Esophagus squamous epithelium (tissue), 4 donors: Measurements from ENCODE around the gene ARFRP1. TPM values are rescaled to one million over a fixed set of nuclear protein-coding genes. Genes with fewer than 3 reads are reported as not detected.

ENCODE experiments used
- small RNA-seq, 4 donors: library from RNA; depleted of rRNA; stranded (forward); fragments of <200 nt; gene quantifications; one replicate each; pipeline ENCODE3, GENCODE V24; 2016
- total RNA-seq, 4 donors: library from RNA; depleted of rRNA; stranded (reverse); fragments of >200 nt; gene quantifications; one replicate each; pipeline ENCODE4 v1.1.0, GENCODE V29; 2016

The ARFRP1 gene
- total RNA-seq, 4 donors from 2014 or later, result 30.4 to 45.5 (median 37.0) TPM

Small RNA genes lying within 50 kb of the gene (small RNA-seq; reads per million reads assigned to genes)
- gene LIME1 (0 reads per million in 4 donors), gene TNFRSF6B (0 reads per million in 4 donors)

Other genes with a start within 250 kb of the ARFRP1 start
- not detected for gene KCNQ2, start 235.3 kb downstream of the ARFRP1 start, total RNA-seq
- gene EEF1A2, start 208.9 kb downstream of the ARFRP1 start, total RNA-seq, result 1 to 10 TPM in 3 of 4 donors, under 1 TPM in 1; 0.44 to 3.1 (median 1.9) TPM
- 100 to 1,000 TPM; 142 to 613 (median 338) TPM for gene PPDPF, start 187.2 kb downstream of the ARFRP1 start, total RNA-seq
- gene PTK6, start 170.6 kb downstream of the ARFRP1 start, total RNA-seq, result 100 to 1,000 TPM in 1 of 4 donors, 10 to 100 TPM in 3; 40.8 to 133 (median 49.7) TPM
- not detected for gene SRMS, start 160.2 kb downstream of the ARFRP1 start, total RNA-seq
- gene FNDC11, start 153.8 kb downstream of the ARFRP1 start, total RNA-seq, result under 1 TPM in 1 of 4 donors, not detected in 3; under 0.01 TPM
- gene HELZ2, start 133.7 kb downstream of the ARFRP1 start, total RNA-seq, result 10 to 100 TPM; 23.7 to 37.6 (median 31.2) TPM
- 10 to 100 TPM in 3 of 4 donors, 1 to 10 TPM in 1; 7.2 to 12.0 (median 11.0) TPM for gene GMEB2, start 80.9 kb downstream of the ARFRP1 start, total RNA-seq
- gene STMN3, start 54.6 kb downstream of the ARFRP1 start, total RNA-seq, result 1 to 10 TPM; 1.9 to 8.4 (median 4.5) TPM
- 10 to 100 TPM in 2 of 4 donors, 1 to 10 TPM in 2; 6.4 to 22.7 (median 12.8) TPM for gene RTEL1, start 49.7 kb downstream of the ARFRP1 start, total RNA-seq
- 10 to 100 TPM in 3 of 4 donors, 1 to 10 TPM in 1; 2.5 to 15.2 (median 10.6) TPM for gene TNFRSF6B, start 11.3 kb downstream of the ARFRP1 start, total RNA-seq
- gene ZGPAT, start 63 bp upstream of the ARFRP1 start, total RNA-seq, result 10 to 100 TPM; 25.4 to 31.9 (median 28.3) TPM
- 10 to 100 TPM; 10.9 to 22.3 (median 14.4) TPM for gene LIME1, start 28.7 kb upstream of the ARFRP1 start, total RNA-seq
- 10 to 100 TPM; 37.0 to 55.5 (median 50.2) TPM for gene SLC2A4RG, start 31.8 kb upstream of the ARFRP1 start, total RNA-seq
- 1 to 10 TPM in 3 of 4 donors, under 1 TPM in 1; 0.79 to 4.2 (median 2.0) TPM for gene ZBTB46, start 123.3 kb upstream of the ARFRP1 start, total RNA-seq
- not detected for gene ABHD16B, start 153.5 kb upstream of the ARFRP1 start, total RNA-seq
- gene TPD52L2, start 157.3 kb upstream of the ARFRP1 start, total RNA-seq, result 100 to 1,000 TPM in 3 of 4 donors, 10 to 100 TPM in 1; 97.1 to 124 (median 116) TPM
- 10 to 100 TPM; 58.7 to 89.5 (median 75.4) TPM for gene DNAJC5, start 187.2 kb upstream of the ARFRP1 start, total RNA-seq
- gene UCKL1, start 248.4 kb upstream of the ARFRP1 start, total RNA-seq, result 10 to 100 TPM; 23.1 to 38.0 (median 25.6) TPM